IMR-90 (cell line): ENCODE measurements around the gene BMP4. TPM values are rescaled to one million over a fixed set of nuclear protein-coding genes. Genes with fewer than 3 reads are reported as not detected.

Experiments used
- ATAC-seq: fragments of 200-7000 bp; cut with Tn5 transposase; 2 replicates; pipeline ENCODE4 v1.9.1; 2020; ENCODE audit warnings: low read depth, mild to moderate bottlenecking, moderate library complexity
- BruUV-seq: library from RNA; stranded (reverse); fragments of 400-500 nt; replicated peaks from 2 replicates; lab custom pipeline; 2021; lab: Mats Ljungman, UMichigan
- CTCF ChIA-PET: fragments of 300-600 bp; formaldehyde crosslinking; extraction: SDS; loops from one replicate; lab custom pipeline; 2021; ENCODE audit warnings: antibody characterized with exemption; lab: Yijun Ruan, JAX
- POLR2A ChIA-PET: fragments of 300-600 bp; sonication (Branson Sonifier 250); formaldehyde crosslinking; loops from one replicate; lab custom pipeline; 2022; ENCODE audit warnings: antibody characterized with exemption; ENCODE audit not compliant: unreplicated experiment; lab: Charles Lee
- DNase-seq: peaks from one replicate; pipeline ENCODE4 v3.0.0; 2013
- H2AFZ ChIP-seq: replicated peaks from 2 replicates; pipeline ENCODE3; 2013; ENCODE audit warnings: low read length, mild to moderate bottlenecking; ENCODE audit not compliant: poor library complexity
- H2AK5ac ChIP-seq: 2 replicates; pipeline ENCODE4 v1.6.1; 2013; ENCODE audit warnings: low read depth, low read length, inconsistent platforms
- H2AK9ac ChIP-seq: replicated peaks from 2 replicates; pipeline ENCODE3; 2013; ENCODE audit warnings: mild to moderate bottlenecking, low read depth, low read length, moderate library complexity; ENCODE audit not compliant: poor library complexity
- H2BK120ac ChIP-seq: 2 replicates; pipeline ENCODE4 v1.6.1; 2013; ENCODE audit warnings: low read depth, low read length, inconsistent platforms
- H2BK15ac ChIP-seq: 3 replicates; pipeline ENCODE4 v1.6.1; 2013; ENCODE audit warnings: low read depth, low read length, inconsistent platforms
- H2BK20ac ChIP-seq: 2 replicates; pipeline ENCODE4 v1.6.1; 2013; ENCODE audit warnings: low read depth, mild to moderate bottlenecking, inconsistent platforms, low read length, moderate library complexity
- H2BK5ac ChIP-seq: 2 replicates; pipeline ENCODE4 v1.6.1; 2013; ENCODE audit warnings: mild to moderate bottlenecking, low read depth, low read length, inconsistent platforms; ENCODE audit not compliant: poor library complexity, severe bottlenecking
- H3K14ac ChIP-seq: replicated peaks from 2 replicates; pipeline ENCODE4 v1.6.1; 2013; ENCODE audit warnings: low read depth, low read length, inconsistent platforms
- H3K18ac ChIP-seq: 2 replicates; pipeline ENCODE4 v1.6.1; 2013; ENCODE audit warnings: low read depth, low read length, control low read depth
- H3K23ac ChIP-seq: 2 replicates; pipeline ENCODE4 v1.6.1; 2013; ENCODE audit warnings: low read depth, low read length, inconsistent platforms
- H3K27ac ChIP-seq: 2 replicates; pipeline ENCODE4 v1.5.1; 2013; ENCODE audit warnings: mild to moderate bottlenecking, control low read depth, low read length; ENCODE audit not compliant: insufficient read depth
- H3K27me3 ChIP-seq: 2 replicates; pipeline ENCODE4 v1.6.1; 2013; ENCODE audit warnings: low read length; ENCODE audit not compliant: control insufficient read depth, insufficient read depth
- H3K36me3 ChIP-seq: 2 replicates; pipeline ENCODE4 v1.6.1; 2013; ENCODE audit warnings: low read length, mixed read lengths; ENCODE audit not compliant: control insufficient read depth, insufficient read depth
- H3K4ac ChIP-seq: 2 replicates; pipeline ENCODE4 v1.6.1; 2013; ENCODE audit warnings: low read depth, low read length, inconsistent platforms
- H3K4me1 ChIP-seq: 2 replicates; pipeline ENCODE4 v1.6.1; 2013; ENCODE audit warnings: low read length, mixed read lengths; ENCODE audit not compliant: control insufficient read depth, insufficient read depth
- H3K4me2 ChIP-seq: 2 replicates; pipeline ENCODE4 v1.6.1; 2013; ENCODE audit warnings: low read depth, mild to moderate bottlenecking, control low read depth, low read length, moderate library complexity
- H3K4me3 ChIP-seq: 2 replicates; pipeline ENCODE4 v1.5.1; 2013; ENCODE audit warnings: low read depth, mild to moderate bottlenecking, control low read depth, low read length, moderate library complexity; ENCODE audit not compliant: insufficient read depth
- H3K56ac ChIP-seq: 2 replicates; pipeline ENCODE4 v1.6.1; 2013; ENCODE audit warnings: low read length, inconsistent platforms; ENCODE audit not compliant: insufficient read depth; ENCODE audit errors: extremely low read depth
- H3K79me1 ChIP-seq, 2 experiments: 2 replicates each; pipeline ENCODE4 v1.6.1; 2013; ENCODE audit warnings: low read length in 2 of 2, inconsistent platforms in 1 of 2, low read depth in 1 of 2
- H3K9ac ChIP-seq: 2 replicates; pipeline ENCODE4 v1.6.1; 2013; ENCODE audit warnings: low read depth, low read length, control low read depth
- H3K9me1 ChIP-seq: 2 replicates; pipeline ENCODE4 v1.6.1; 2013; ENCODE audit warnings: low read length, inconsistent platforms; ENCODE audit not compliant: insufficient read depth
- H3K9me3 ChIP-seq: 2 replicates; pipeline ENCODE4 v1.6.1; 2013; ENCODE audit warnings: low read length; ENCODE audit not compliant: control insufficient read depth, insufficient read depth
- H4K20me1 ChIP-seq: 2 replicates; pipeline ENCODE4 v1.6.1; 2013; ENCODE audit warnings: low read length, inconsistent platforms; ENCODE audit not compliant: insufficient read depth
- H4K5ac ChIP-seq: 2 replicates; pipeline ENCODE4 v1.6.1; 2013; ENCODE audit warnings: mild to moderate bottlenecking, low read depth, low read length, control low read depth
- H4K8ac ChIP-seq, 2 experiments: 2 replicates each; pipeline ENCODE4 v1.6.1; 2013; ENCODE audit warnings: low read depth in 2 of 2, low read length in 2 of 2, control low read depth in 1 of 2, inconsistent platforms in 1 of 2
- H4K91ac ChIP-seq: 2 replicates; pipeline ENCODE4 v1.6.1; 2013; ENCODE audit warnings: low read depth, low read length, inconsistent platforms; ENCODE audit not compliant: insufficient read depth
- MAFK ChIP-seq: IDR thresholded peaks from 2 replicates; pipeline ENCODE4 v1.6.1; 2012; ENCODE audit warnings: low read depth, low read length, improper control_type of control experiment
- MAZ ChIP-seq: IDR thresholded peaks from 2 replicates; pipeline ENCODE4 v1.6.1; 2012; ENCODE audit warnings: low read depth, mild to moderate bottlenecking, low read length, improper control_type of control experiment, moderate library complexity, borderline replicate concordance
- MXI1 ChIP-seq: IDR thresholded peaks from 2 replicates; pipeline ENCODE4 v1.6.1; 2012; ENCODE audit warnings: low read depth, mild to moderate bottlenecking, low read length, moderate library complexity, borderline replicate concordance
- WGBS, 2 experiments: methylation state at CpG; one replicate each; pipeline versions ENCODE4 v1.1.5 to v1.1.7; 2013; ENCODE audit warnings: missing lambda C conversion rate in 2 of 2; ENCODE audit not compliant: insufficient read length in 1 of 2; ENCODE audit errors: extremely low coverage in 2 of 2; 5-methylcytosine and 5-hydroxymethylcytosine counted together
- dilution Hi-C: fragments of 300-500 bp; cut with HindIII; formaldehyde crosslinking; loops from one replicate; pipeline ENCODE4 v1.14.3; 2018; ENCODE audit warnings: low sequenced_read_pairs; ENCODE audit not compliant: unreplicated experiment
- in situ Hi-C: fragments of 300-500 bp; cut with MboI; formaldehyde crosslinking; loops from 3 replicates; pipeline ENCODE4 v1.14.3; 2019; ENCODE audit warnings: low sequenced_read_pairs, inconsistent platforms, mixed read lengths
- intact Hi-C: fragments of 100-400 bp; cut with micrococcal nuclease; formaldehyde crosslinking; loops from 2 replicates; pipeline ENCODE4 v1.10.0; 2022
- polyA plus RNA-seq, 3 experiments: library from polyadenylated mRNA; depleted of rRNA; stranded (reverse); fragments of >200 nt; gene quantifications; 2 replicates each; pipeline ENCODE4 v1.2.3, GENCODE V29; 2012; ENCODE audit warnings: low replicate concordance in 1 of 3
- total RNA-seq: library from RNA; depleted of rRNA; stranded (reverse); fragments of >200 nt; gene quantifications from 2 replicates; pipeline ENCODE4 v1.2.3, GENCODE V29; 2012

Gene BMP4
- total and polyA plus RNA-seq, 2 of the 4 experiments (the other 2 are of a cell fraction) = 3.4 to 4.2 TPM

GRCh38 chr14:53942970-53943750, 13.5 kb downstream of the BMP4 start (continued):
- TF ChIP-seq MAZ = no peak

- Histone ChIP-seq H2BK5ac (no peak overlapping the region), H4K8ac (no peak overlapping the region), H3K9me3 (no peaks in the 10 kb centered on the region), H3K36me3 (no peaks in the 10 kb centered on the region), H3K27ac (no peak overlapping the region), H2AK5ac (peak overlapping the region; percentile 74; the same call in 1 of the 2 replicates), H3K9me1 (peaks cover 2% of the 10 kb centered on the region; the same call in 1 of the 2 replicates), H3K18ac (no peak overlapping the region), H3K9ac (no peak overlapping the region), H4K91ac (peak overlapping the region; percentile 17; the same call in 1 of the 2 replicates), H4K20me1 (no peaks in the 10 kb centered on the region), H2BK120ac (no peak overlapping the region), H2AK9ac (no peak overlapping the region), H3K4me1 (peaks cover 2% of the 10 kb centered on the region), H3K79me1 (no peaks in the 10 kb centered on the region), H2BK20ac (0 out of 2 replicates have a peak overlapping the region, but pooled peaks have one; percentile 33), H3K23ac (no peak overlapping the region), H3K4me3 (no peak overlapping the region), H4K5ac (no peak overlapping the region), H2AFZ (no peak overlapping the region), H3K27me3 (no peaks in the 10 kb centered on the region), H2BK15ac (peak overlapping the region; percentile 2; the same call in 1 of the 3 replicates), H3K56ac (no peak overlapping the region), H3K14ac (no peak overlapping the region), H3K4me2 (no peak overlapping the region), H3K4ac (peak overlapping the region; percentile 33; the same call in 1 of the 2 replicates)
- ATAC-seq = peak; percentile 68
- ChIA-PET POLR2A (no interaction called here), CTCF (interaction anchor here (2.8 kb wide), 1 partner anchor 8 kb away, joined by 9 read pairs; no protein-coding TSS in a partner anchor)
- dilution Hi-C loops = no loop called here
- intact Hi-C loops = no loop called here
- no TSS peak for BruUV-seq
- TF ChIP-seq MXI1 = no peak
- 0 out of 2 replicates have a peak, but pooled peaks have one; percentile 2 for TF ChIP-seq MAFK
- in situ Hi-C loops = no loop called here
- no peak for DNase-seq
- 94% methylated on average over 5 of the region's 7 CpGs; no CpG with 5 or more reads in 1 of the 2 experiments for WGBS, 2 experiments
Measured at GRCh38 chr14:53938136-53938837, 18.3 kb downstream of the BMP4 start.
